Activated CD4-positive, CD25-positive, alpha-beta regulatory T cell (primary cell): Measurements from ENCODE around the gene MPRIP.
"Not testable (repeated sequence)": the region's sequence is repeated elsewhere in the genome, so short reads cannot be mapped to it uniquely, and the experiment has no call there.

ENCODE experiments used
- DNase-seq, 4 experiments: peaks; one replicate each; lab custom pipeline; 2025; lab: John Stamatoyannopoulos, UW

Gene MPRIP

DNA sequence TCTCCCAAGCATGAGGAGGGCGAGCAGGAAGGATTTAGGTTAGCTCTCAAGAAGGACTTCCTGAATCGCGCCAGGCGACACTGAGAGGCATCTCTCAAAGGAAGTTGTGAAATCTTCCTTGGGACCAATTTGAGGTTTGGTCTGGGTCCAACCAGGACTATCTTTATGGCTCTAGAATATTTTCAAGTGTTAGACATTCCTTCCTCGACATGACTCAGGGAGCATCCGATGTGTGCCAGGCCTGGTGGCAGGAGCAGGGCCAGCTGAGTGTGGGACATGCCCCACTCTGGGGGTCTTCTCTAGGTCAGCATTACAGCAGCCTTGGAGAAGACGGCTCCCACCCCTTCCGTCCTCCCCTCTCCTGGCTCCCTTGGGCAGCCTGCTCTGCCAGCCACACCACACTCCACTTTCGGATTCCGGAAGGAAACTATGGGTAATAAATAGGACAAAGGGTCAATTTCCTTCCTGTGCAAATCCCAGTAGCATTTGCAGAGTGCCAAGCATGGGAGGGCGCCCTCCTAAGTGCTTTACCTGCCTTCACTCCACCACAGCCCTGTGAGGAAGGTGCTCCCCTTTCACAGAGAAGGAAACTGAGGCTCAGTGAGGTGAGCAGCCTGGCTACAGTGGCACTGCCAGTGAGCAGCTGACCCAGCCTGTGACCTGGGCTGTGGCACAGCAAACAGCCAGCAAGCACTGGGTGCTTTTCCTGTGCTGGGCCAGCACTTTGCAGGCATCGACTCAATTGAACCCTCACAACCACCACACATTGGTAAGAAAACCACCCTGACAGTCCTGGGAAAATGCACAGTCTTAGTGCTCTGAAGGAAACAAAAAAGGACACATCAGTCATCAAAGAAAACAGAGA is 31.0 kb upstream of the MPRIP start:
- DNase-seq = not testable (repeated sequence)

DNA sequence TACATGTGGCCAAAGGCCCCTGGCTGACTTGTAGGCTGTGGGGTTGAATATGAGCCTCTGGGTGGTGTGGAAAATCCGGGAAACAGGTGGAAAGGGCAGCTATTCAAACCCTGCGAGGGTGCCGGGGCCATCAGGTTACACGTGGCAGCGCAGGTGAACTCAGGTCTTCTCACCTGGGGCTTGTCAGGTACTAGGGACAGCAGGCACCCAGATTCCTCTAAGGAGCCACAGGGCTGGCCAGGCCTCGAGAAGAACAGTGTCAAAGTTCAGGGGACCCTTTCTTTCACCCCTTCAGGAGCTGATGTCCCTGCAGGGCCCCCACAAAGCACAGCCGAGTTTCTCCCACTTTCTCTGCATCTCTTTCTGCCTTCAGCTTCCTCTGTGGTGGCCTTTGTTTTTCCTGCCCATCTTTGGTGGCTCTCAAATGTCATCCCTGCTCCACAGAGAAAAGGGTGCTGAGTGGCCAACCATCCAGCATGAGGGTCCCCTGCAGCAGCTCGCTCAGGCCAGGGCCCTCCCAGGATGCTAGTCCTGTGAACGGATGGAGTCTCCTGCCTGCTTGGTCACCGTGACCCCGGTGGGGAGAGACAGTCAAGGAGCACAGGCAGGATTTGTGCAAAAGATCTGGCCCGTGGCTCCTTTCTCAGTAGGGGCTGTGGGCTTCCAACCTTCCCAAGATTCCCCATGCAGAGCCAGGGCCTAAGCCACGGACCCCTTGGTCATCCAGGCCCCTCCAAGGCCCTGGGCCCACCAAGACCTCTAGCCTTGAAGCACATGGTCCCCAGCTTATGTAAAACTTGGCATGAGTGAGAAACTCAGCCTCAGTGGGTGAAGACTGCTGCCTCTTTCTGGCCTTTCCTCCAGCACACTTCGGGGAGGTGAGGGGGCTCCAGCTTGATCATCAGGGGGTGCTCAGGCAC is 28.2 kb upstream of the MPRIP start:
- not testable (repeated sequence) for DNase-seq

DNA sequence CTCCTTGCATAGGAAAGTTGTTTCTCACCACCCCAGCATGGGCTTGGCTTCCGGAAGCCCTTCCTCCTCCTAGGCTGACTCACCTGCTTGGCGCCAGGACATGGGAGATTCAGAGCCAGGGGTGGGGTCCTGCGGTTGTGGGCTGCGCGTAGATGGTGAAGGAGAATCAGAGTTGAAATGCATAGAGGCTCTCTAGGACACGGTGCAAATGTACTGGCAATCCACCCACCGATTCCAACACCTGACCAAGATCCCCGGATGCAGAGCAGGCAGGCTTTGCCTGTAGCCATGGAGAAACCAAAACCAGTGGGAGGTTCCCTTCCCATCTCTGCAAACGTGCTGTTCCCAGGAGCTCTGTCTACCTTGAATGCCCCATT is 27.5 kb upstream of the MPRIP start:
- not testable (repeated sequence) for DNase-seq

DNA sequence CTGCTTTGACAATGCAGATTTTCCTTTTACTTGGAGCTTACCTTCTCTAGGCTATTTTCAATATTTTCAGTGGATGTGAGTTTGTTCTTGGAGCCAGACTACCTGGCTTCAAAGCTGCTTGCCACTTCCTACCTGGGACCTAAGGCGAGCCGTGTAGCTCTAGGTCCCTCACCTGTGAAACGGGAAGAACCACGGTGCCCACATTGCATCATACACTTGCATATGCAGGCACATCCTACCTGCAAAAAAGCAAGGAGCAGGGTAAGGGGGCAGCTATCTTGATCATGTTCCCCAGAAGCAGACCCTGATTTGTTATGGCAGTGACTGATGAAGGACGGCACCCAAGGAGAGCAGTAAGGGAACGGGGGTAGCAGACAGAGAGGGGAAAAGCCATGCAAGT is 27.0 kb upstream of the MPRIP start:
- no peak for DNase-seq

DNA sequence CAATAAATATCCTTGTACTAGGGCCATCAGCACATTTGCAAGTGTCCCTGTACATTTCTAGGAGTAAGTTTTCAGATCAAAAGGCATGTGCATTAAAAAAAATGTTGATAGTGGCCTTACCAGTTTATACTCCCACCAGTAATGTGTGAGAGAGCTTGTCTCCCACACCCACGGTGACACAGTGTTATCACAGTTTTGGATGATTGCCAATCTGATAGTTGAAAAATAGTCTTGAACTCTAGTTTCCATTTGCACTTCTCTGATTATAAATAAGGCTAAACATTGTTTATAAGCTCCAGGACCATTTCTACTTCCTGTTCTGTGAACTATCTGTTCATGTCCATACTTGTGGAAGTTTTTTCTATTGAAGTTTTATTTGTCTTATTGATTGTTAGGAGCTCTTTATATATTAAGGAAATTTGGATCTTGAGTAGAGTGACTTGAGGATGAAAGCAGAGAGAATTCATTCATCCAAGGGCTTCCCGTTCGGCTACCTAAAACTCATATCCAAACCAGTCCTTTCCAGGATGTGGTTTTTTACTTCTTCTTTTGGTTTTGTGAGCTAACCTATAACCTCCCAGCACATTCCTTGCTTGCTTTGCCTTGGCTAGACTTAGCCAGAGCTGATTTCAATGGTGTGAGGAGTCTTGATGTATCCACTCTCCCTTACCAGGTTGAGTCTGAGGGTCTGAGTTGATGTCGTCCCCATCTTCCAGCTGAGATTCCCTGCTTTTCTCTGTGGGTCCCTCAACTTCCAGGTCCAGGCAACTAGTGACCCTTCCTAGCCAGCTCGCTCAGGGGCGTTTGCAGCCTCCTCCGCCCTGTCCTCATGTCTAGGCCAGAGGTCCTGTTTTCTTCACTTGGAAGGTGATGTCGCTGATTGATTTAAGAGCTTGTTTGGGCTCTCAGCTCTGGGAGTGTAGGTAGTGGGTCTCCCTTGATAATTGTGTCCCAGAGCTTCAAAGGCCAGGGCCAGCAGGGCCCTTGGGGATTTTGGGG is 25.8 kb upstream of the MPRIP start:
- not testable (repeated sequence) for DNase-seq

DNA sequence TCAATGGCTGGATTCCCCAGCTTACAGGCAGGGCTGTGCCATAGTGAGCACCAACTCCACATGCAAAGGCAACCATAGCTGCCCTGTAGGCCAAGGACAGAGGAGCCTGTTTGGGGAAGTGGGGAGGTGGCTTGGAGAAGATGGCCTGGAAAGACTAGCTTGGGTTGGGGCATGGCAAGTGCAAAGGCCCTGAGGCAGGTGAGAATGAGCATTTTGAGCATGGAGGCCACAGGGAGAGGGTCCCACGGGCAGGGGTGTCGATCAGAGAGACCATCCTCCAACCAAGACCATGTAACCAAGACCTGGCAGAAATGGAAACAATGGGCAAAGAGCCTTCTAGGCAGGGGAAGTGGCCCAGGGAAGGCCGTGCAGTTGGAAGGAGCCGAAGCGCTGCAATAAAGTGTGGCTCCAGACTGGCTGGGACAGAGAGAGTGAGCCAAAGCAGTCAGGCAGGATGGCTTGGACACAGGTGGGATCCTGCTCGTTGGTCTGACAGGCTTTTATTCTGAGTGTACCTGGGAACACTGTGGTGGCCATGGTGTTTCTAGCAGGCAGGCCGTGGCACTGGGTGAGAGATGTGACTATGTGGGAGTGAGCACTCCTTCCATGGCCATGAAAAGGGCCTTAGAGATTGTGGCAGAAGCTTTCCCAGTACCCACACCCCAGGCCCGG is 24.8 kb upstream of the MPRIP start:
- DNase-seq = no peak

DNA sequence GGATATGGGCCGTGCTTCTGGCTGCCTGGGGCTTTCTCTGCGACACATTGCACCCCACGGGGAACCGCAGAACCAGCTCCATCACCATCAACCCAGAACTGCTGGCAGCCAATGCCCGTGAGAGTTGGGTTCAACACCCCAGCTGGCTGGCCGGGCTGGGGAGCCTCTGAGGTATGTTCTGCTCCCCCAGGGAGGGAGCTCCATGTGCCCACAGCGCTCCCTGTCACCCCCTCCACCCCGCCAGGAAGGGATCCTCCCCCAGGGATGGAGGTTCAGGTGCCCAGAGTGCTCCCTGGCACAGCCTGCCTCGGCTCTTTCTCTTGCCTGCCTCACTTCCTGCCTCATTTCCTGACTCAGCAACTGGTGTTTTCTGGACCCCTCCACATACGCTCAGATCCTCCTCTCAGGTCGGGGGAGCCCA is 24.2 kb upstream of the MPRIP start:
- no peak for DNase-seq

DNA sequence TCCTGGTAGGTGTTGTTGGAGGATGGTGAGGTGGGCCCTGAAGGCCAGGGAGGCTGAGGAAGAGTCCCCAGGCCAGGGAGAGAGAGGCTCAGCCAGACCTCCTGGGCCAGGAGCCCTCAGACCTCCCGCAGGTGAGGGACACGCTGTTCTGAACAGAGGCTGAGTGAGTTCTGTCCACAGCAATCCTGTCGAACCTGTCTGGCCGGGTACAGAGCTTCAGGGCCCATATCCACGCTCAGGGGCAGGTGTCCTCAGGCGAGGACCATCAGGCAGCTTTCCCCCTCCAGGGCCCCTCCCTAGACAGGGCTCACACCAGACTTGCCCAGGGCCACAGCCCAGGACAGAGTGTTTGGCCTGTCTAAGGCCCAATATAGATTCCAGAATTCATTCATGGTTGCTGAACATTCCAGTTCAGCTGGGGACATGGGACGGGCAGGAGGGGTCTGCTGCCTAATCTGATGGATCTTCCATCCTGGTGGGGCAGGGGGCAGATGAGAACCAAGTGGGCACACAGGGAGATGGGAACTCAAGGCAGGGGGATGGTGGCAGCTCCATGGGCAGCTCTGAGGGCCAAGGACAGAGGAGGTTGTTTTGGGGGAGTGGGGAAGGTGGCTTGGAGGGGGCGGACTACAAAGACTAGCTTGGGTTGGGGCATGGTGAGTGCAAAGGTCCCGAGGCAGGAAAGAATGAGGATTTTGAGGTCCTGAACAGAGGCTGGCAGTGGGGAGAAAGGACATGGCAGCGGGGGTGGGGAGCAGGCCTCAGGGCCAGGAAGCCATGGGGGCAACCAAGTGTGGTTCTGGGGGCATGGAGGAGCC is 23.4 kb upstream of the MPRIP start:
- DNase-seq = no peak

DNA sequence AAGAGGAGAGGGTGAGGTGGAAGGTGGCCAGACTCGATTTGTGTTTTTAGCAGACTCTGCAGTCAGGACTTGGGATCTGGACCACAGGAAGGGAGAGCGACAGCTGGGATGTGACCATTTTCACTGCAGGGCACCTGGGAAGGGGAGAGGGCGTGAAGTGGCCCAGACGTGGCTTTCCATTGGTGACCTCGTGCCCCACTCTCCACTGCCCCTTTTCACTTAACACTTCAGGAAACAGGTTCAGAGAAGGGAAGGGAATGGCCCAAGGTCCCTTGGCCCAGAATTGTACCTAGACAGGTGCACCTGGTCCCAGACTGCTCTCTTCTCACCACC is 22.9 kb upstream of the MPRIP start:
- DNase-seq = no peak

DNA sequence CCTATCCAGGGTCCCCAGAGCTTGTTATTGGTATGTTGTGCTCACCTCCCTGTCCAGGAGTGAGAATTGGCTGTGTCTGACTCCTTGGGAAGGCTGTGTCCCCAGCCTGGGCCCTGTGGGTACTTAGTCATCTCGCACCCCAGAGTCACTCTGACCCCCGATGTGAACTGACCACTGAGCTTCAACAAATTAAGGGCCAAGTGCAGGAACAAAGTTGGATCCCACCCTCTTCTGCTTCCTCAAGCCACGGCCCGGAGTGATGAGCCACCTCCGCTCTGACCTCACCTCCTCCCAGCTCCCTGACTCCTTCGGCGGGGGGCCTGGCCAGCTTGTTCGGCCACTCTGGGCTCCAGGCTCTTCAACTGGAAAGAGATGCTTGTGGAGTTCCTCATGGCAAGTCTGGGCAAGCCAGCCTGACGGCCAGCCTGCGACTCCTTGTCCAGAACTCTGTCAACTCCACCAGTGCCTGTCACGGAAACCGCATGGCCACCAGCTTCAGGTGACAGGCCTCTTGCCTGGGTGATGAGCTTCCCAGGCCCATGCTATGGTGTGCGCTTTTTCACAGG is 22.3 kb upstream of the MPRIP start:
- DNase-seq = no peak

DNA sequence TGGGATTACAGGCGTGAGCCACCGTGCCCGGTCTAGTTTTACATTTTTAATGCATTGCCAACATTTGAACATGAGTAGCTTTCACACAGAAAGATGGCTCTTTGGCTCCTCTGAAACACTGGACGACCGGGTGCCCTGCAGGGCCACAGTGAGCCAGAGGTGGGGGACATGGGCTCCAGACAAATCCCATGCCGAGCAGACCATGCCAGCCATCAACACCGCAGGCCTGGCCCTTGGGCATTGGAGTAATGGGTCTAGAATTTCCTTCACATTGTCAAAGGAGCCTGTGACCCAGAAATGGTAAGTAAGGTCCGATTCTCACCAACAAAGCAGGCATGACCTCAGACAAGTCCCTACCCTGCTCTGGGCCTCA is 21.4 kb upstream of the MPRIP start:
- DNase-seq = no peak

DNA sequence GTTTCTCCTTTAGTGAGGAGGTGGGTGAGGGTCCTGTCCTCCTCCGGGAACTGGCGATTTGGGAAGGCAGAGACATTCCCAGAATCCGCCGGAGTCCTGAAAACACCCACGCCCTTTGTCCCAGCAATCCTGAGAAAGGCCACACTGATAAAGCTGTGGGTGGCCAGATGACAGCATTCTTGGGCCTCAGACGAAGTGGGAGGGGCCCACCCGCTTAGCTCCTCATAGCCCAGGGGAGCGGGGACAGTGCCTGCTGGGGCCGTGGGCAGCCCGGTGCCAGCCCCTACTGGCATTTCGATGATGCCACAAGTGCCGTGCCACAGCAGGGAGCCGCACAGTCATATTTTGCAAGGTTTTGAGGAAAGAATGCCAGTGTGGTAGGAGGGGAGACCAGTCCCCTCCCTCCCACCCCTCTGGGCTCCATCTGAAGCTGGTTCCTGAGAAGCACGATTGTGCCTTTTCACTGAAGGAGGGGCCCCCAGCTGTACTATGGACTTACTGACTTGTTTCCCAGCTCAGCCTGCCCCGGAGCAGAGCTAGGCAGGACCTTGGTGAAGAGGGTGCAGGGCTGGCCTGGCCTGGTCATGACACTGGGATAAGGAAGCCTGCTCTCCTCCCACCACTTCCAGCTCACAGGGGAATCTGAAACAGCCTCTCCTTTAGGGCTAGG is 20.9 kb upstream of the MPRIP start:
- DNase-seq = no peak

DNA sequence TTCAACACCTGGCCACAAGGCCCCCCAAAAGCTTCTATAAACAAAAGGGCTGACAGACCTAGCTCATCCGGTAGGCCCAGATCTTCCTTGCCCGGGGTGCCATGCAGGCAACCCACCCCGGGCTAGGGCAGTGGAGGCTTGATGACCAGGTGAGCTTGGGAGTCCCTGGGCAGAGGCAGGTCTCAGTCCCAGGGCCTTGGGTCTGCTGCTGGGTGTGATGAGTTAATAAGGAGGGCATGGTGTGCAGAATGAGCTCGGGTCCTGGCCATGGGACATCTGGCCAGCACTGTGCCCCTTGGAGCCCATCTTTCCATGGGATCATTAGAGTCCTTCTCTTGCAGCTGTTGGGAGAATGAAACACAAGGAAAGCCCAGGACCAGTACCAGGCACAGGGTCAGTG is 20.2 kb upstream of the MPRIP start:
- no peak for DNase-seq

DNA sequence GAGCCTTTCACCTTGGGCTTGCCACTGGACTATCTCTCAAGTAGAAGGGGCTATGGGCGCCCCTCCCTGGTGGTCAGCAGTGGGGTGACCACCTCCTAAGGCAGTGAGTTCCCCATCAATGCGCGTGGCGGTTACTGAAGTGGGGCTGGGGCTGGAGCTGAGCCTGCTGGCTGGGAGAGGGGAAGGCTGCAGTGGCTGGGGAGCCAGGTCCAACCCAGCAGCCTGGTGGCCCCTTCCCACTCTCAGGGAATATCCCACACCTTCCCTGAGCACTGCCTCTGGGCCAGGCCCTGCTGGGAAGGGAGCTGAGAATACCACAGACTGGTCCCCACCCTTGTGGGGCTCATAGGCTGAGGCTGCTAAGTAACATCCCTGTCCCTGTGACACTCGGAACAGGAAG is 19.8 kb upstream of the MPRIP start:
- no peak for DNase-seq

DNA sequence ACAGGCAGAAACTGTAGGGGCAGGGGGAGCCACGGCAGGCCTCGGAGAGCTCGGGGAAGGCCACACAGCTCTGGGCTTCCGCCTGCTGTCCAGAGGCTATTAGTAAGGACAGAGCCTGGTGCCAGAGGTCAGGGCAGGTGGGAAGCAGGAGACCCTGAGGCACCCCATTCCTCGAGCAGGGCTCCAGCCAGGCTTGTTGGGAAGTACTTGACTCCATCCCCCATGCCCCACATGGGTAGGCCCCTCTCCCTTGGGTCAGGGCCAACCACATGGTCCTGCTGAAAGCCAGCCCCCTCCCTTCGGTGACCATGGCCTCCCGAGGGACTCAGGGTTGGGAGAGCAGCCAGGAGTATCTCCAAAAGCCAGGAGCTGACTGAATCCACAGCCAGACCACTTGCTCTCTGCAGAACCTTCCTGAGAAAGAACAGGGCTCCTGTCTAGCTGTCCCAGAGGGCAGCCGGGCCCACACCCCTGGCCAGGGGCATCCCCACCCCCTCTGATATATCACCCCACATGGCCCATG is 17.4 kb upstream of the MPRIP start:
- no peak for DNase-seq

DNA sequence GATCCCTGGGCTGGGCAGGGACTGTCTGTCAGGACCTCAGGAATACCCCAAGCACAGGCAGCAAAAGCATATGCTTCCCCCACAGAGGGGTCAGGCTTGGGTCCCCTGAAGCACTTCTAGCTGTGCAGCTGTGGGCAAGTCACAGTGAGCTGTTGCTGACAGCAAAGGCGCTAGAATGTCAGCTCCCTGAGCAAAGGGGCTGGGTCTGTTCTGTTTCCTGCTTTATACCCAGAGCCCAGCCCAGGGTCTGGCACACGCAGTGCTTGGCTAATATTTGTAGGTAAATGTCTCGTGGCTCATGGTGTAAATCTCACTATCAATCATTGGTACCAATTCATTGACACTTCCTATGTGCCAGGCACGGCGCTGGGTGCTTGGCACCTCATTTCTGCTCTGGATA is 16.6 kb upstream of the MPRIP start:
- DNase-seq = no peak

DNA sequence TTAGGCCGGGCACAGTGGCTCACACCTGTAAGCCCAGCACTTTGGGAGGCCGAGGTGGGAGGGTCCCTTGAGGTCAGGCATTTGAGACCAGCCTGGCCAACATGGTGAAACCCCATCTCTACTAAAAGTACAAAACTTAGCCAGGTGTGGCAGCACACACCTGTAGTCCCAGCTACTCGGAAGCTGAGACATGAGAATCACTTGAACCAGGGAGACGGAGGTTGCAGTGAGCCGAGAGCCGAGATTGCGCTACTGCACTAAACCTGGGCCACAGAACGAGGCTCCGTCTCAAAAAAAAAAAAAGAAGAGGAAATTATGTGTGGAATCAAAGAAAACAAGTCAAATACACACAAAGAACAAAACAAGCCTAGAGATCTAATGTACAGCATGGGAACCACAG is 16.1 kb upstream of the MPRIP start:
- no peak for DNase-seq

DNA sequence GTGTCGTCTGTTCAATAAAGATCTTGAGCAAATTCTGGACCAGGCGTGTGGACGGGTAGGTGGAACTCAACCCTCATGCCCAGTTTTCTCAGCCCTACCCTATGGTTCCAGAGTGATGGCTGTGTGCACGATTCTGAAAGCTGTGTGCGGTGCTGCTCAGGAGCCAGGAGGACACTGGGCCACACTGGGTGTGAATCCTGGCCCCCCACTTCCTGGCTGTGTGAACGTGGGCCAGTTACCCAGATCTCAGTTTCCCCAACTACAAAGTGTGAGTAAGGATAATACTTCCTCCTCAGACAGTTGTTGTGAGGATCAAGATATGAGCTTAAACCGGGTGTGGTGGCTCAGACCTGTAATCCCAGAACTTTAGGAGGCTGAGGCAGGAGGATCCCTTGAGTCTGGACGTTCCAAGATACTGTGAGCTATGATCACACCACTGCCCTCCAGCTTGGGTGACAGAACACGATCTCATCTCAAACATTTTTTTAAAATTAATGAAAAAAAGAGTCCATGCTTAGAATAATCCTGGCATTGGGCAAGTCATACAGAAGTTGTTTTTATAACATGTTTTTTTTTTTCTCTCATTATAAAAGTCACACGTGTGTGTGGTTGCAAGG is 14.7 kb upstream of the MPRIP start:
- no peak for DNase-seq
